ENCODE results near the gene PTN. TPM values are rescaled to one million over a fixed set of nuclear protein-coding genes. Genes with fewer than 3 reads are reported as not detected.

Gene PTN
- polyA plus RNA-seq, 2 donors = 88.2 to 97.1 TPM

DNA sequence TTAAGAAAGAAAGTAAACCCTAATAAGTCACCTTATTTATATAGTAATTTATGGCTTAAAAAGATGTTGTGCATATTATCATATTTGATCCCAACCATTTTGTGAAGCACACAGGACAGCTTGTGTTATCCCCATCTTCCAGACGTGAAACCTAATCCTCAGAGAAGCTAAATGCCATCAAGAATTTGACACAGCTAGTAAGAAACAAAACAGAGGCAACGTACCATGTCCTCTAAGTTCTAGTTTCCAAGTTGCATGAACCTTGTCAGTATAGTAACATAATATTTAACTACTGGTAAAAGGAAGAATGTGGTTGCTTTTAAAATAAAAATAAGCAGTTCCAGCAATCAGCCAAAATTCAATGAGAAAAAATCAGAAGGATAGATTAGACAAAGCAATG lies 41.5 kb downstream of the PTN start:
- no peaks in the 10 kb centered on the region for H3K4me1 ChIP-seq (ENCODE audit: control insufficient read depth in 2 of 2, insufficient read depth in 2 of 2, low read length in 1 of 2)
- H3K27me3 ChIP-seq (ENCODE audit: control insufficient read depth in 1 of 2, insufficient read depth in 2 of 2, low read length in 2 of 2) = no peaks in the 10 kb centered on the region
- H3K27ac ChIP-seq (ENCODE audit: low read depth in 2 of 2, low read length in 1 of 2) = no peak overlapping the region
- no peak overlapping the region for H3K4me3 ChIP-seq (ENCODE audit: low read depth in 1 of 2, low read length in 2 of 2)
- H3K9me3 ChIP-seq (ENCODE audit: control insufficient read depth in 2 of 2, insufficient read depth in 1 of 2, low read depth in 1 of 2, low read length in 1 of 2) = no peaks in the 10 kb centered on the region
- WGBS, 2 donors = 56 to 60% methylated on average over 2 of the region's 2 CpGs
- no peaks in the 10 kb centered on the region for H3K36me3 ChIP-seq (ENCODE audit: control insufficient read depth in 2 of 2, insufficient read depth in 2 of 2, low read length in 1 of 2)

GRCh38 chr7:137298464-137298794 lies 45.1 kb downstream of the PTN start:
- H3K27ac ChIP-seq (ENCODE audit: low read depth in 2 of 2, low read length in 1 of 2) = no peak overlapping the region
- 66 to 74% methylated on average over 1 of the region's 1 CpG for WGBS, 2 donors

DNA sequence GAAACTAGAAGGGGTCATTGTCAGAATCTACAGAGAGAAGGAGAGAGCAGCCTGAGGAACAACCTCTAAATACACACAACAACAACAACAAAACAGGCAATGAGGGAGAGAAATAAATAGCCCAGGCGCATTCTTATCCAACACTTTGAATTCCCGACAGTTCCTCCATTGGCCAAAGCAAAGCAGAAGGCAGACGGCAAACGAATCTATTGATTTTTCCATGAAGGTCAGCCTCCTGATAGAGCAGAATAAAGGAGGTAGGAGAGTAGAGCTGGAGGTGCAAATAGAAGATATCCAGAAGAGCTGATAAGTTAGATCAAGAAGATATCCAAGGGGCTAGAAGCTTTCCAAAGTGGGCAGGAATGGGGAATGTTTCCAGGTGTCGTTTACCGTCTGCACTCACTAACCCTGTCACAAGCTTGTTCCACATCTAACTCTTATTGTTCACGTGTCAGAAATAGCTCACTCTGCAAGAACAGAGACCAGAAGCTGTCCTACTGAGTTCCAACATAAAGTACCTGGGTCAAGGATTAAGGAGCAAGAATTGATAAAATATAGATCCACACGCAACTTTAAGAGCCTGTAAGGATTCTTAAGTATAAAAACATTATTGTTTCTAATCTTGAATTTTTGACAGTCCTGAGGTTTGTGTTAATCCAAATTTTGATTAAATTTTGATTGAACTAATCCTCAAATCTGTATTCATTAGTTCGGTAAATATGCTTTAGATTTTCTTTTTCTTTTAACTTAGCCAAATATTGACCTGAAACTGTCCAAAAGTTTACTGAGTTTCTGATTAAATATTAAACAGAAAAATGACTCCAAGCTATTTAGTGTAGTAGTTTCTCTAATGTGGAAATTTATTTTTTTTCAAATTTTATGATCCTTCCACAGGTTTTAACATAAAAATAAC lies 45.7 kb downstream of the PTN start:
- no peaks in the 10 kb centered on the region for H3K4me1 ChIP-seq (ENCODE audit: control insufficient read depth in 2 of 2, insufficient read depth in 2 of 2, low read length in 1 of 2)
- H3K27ac ChIP-seq (ENCODE audit: low read depth in 2 of 2, low read length in 1 of 2) = no peak overlapping the region
- H3K9me3 ChIP-seq (ENCODE audit: control insufficient read depth in 2 of 2, insufficient read depth in 1 of 2, low read depth in 1 of 2, low read length in 1 of 2) = no peaks in the 10 kb centered on the region
- no peaks in the 10 kb centered on the region for H3K36me3 ChIP-seq (ENCODE audit: control insufficient read depth in 2 of 2, insufficient read depth in 2 of 2, low read length in 1 of 2)
- no peak overlapping the region for H3K4me3 ChIP-seq (ENCODE audit: low read depth in 1 of 2, low read length in 2 of 2)
- H3K27me3 ChIP-seq (ENCODE audit: control insufficient read depth in 1 of 2, insufficient read depth in 2 of 2, low read length in 2 of 2) = no peaks in the 10 kb centered on the region
- WGBS, 2 donors = 62 to 77% methylated on average over 9 of the region's 9 CpGs

More at GRCh38 chr7:137298464-137298794, 45.1 kb downstream of the PTN start:
- no peak overlapping the region for H3K4me3 ChIP-seq (ENCODE audit: low read depth in 1 of 2, low read length in 2 of 2)
- no peaks in the 10 kb centered on the region for H3K9me3 ChIP-seq (ENCODE audit: control insufficient read depth in 2 of 2, insufficient read depth in 1 of 2, low read depth in 1 of 2, low read length in 1 of 2)
- H3K27me3 ChIP-seq (ENCODE audit: control insufficient read depth in 1 of 2, insufficient read depth in 2 of 2, low read length in 2 of 2) = no peaks in the 10 kb centered on the region
- H3K36me3 ChIP-seq (ENCODE audit: control insufficient read depth in 2 of 2, insufficient read depth in 2 of 2, low read length in 1 of 2) = no peaks in the 10 kb centered on the region
- H3K4me1 ChIP-seq (ENCODE audit: control insufficient read depth in 2 of 2, insufficient read depth in 2 of 2, low read length in 1 of 2) = no peaks in the 10 kb centered on the region

GRCh38 chr7:137296576-137296975 lies 47.0 kb downstream of the PTN start:
- H3K4me1 ChIP-seq (ENCODE audit: control insufficient read depth in 2 of 2, insufficient read depth in 2 of 2, low read length in 1 of 2) = no peaks in the 10 kb centered on the region
- 63 to 71% methylated on average over 2 of the region's 2 CpGs for WGBS, 2 donors

GRCh38 chr7:137295739-137296324 lies 47.7 kb downstream of the PTN start:
- WGBS, 2 donors = 63 to 79% methylated on average over 2 of the region's 2 CpGs
- H3K27ac ChIP-seq (ENCODE audit: low read depth in 2 of 2, low read length in 1 of 2) = no peak overlapping the region
- no peaks in the 10 kb centered on the region for H3K36me3 ChIP-seq (ENCODE audit: control insufficient read depth in 2 of 2, insufficient read depth in 2 of 2, low read length in 1 of 2)
- no peaks in the 10 kb centered on the region for H3K4me1 ChIP-seq (ENCODE audit: control insufficient read depth in 2 of 2, insufficient read depth in 2 of 2, low read length in 1 of 2)
- H3K9me3 ChIP-seq (ENCODE audit: control insufficient read depth in 2 of 2, insufficient read depth in 1 of 2, low read depth in 1 of 2, low read length in 1 of 2) = no peaks in the 10 kb centered on the region
- H3K27me3 ChIP-seq (ENCODE audit: control insufficient read depth in 1 of 2, insufficient read depth in 2 of 2, low read length in 2 of 2) = no peaks in the 10 kb centered on the region
- no peak overlapping the region for H3K4me3 ChIP-seq (ENCODE audit: low read depth in 1 of 2, low read length in 2 of 2)

More at GRCh38 chr7:137296576-137296975, 47.0 kb downstream of the PTN start:
- H3K27ac ChIP-seq (ENCODE audit: low read depth in 2 of 2, low read length in 1 of 2) = no peak overlapping the region
- no peaks in the 10 kb centered on the region for H3K36me3 ChIP-seq (ENCODE audit: control insufficient read depth in 2 of 2, insufficient read depth in 2 of 2, low read length in 1 of 2)
- no peak overlapping the region for H3K4me3 ChIP-seq (ENCODE audit: low read depth in 1 of 2, low read length in 2 of 2)
- no peaks in the 10 kb centered on the region for H3K9me3 ChIP-seq (ENCODE audit: control insufficient read depth in 2 of 2, insufficient read depth in 1 of 2, low read depth in 1 of 2, low read length in 1 of 2)
- H3K27me3 ChIP-seq (ENCODE audit: control insufficient read depth in 1 of 2, insufficient read depth in 2 of 2, low read length in 2 of 2) = no peaks in the 10 kb centered on the region

GRCh38 chr7:137289101-137289500 lies 54.4 kb downstream of the PTN start:
- Histone ChIP-seq H3K27me3 (ENCODE audit: control insufficient read depth in 1 of 2, insufficient read depth in 2 of 2, low read length in 2 of 2) (no peaks in the 10 kb centered on the region), H3K9me3 (ENCODE audit: control insufficient read depth in 2 of 2, insufficient read depth in 1 of 2, low read depth in 1 of 2, low read length in 1 of 2) (no peaks in the 10 kb centered on the region), H3K4me3 (ENCODE audit: low read depth in 1 of 2, low read length in 2 of 2) (no peak overlapping the region), H3K27ac (ENCODE audit: low read depth in 2 of 2, low read length in 1 of 2) (no peak overlapping the region), H3K4me1 (ENCODE audit: control insufficient read depth in 2 of 2, insufficient read depth in 2 of 2, low read length in 1 of 2) (no peaks in the 10 kb centered on the region), H3K36me3 (ENCODE audit: control insufficient read depth in 2 of 2, insufficient read depth in 2 of 2, low read length in 1 of 2) (no peaks in the 10 kb centered on the region)
- WGBS, 2 donors = 84 to 86% methylated on average over 4 of the region's 4 CpGs

DNA sequence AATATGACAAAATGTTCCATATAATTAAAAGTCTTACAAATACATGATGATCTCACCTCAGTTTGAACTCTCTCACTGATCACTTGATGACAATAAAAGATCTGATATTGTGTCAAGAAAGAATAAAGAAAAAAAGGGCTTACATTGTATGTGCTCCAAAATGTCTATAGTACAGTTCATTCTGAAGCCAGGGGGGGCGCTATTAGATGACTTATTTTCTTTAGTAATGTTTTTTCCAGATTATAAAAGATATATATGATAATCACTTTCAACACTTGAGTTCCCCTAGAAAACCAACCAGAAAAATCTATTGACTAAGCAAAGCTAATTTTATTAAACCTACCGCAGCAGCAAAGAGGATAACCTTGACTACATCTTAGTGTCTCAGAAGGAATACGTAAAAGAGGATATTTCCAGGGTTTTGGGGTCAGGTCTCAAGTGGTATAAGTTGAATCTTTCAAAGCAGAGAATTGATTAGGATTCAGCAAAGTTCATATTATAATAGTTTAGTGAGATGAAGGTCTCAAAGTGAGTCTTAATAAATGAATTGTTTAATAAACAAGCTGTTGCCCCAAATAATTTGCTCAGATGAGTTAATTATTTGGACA lies 55.8 kb downstream of the PTN start:
- Histone ChIP-seq H3K4me1 (ENCODE audit: control insufficient read depth in 2 of 2, insufficient read depth in 2 of 2, low read length in 1 of 2) (no peaks in the 10 kb centered on the region), H3K9me3 (ENCODE audit: control insufficient read depth in 2 of 2, insufficient read depth in 1 of 2, low read depth in 1 of 2, low read length in 1 of 2) (no peaks in the 10 kb centered on the region), H3K27me3 (ENCODE audit: control insufficient read depth in 1 of 2, insufficient read depth in 2 of 2, low read length in 2 of 2) (no peaks in the 10 kb centered on the region), H3K36me3 (ENCODE audit: control insufficient read depth in 2 of 2, insufficient read depth in 2 of 2, low read length in 1 of 2) (no peaks in the 10 kb centered on the region), H3K27ac (ENCODE audit: low read depth in 2 of 2, low read length in 1 of 2) (no peak overlapping the region), H3K4me3 (ENCODE audit: low read depth in 1 of 2, low read length in 2 of 2) (no peak overlapping the region)
- 78 to 85% methylated on average over 3 of the region's 3 CpGs for WGBS, 2 donors

GRCh38 chr7:137283153-137283552 lies 60.4 kb downstream of the PTN start:
- H3K36me3 ChIP-seq (ENCODE audit: control insufficient read depth in 2 of 2, insufficient read depth in 2 of 2, low read length in 1 of 2) = no peaks in the 10 kb centered on the region
- 88 to 93% methylated on average over 6 of the region's 6 CpGs for WGBS, 2 donors
- no peak overlapping the region for H3K27ac ChIP-seq (ENCODE audit: low read depth in 2 of 2, low read length in 1 of 2)
- H3K4me3 ChIP-seq (ENCODE audit: low read depth in 1 of 2, low read length in 2 of 2) = no peak overlapping the region
- H3K9me3 ChIP-seq (ENCODE audit: control insufficient read depth in 2 of 2, insufficient read depth in 1 of 2, low read depth in 1 of 2, low read length in 1 of 2) = no peaks in the 10 kb centered on the region
- no peaks in the 10 kb centered on the region for H3K27me3 ChIP-seq (ENCODE audit: control insufficient read depth in 1 of 2, insufficient read depth in 2 of 2, low read length in 2 of 2)
- H3K4me1 ChIP-seq (ENCODE audit: control insufficient read depth in 2 of 2, insufficient read depth in 2 of 2, low read length in 1 of 2) = no peaks in the 10 kb centered on the region

DNA sequence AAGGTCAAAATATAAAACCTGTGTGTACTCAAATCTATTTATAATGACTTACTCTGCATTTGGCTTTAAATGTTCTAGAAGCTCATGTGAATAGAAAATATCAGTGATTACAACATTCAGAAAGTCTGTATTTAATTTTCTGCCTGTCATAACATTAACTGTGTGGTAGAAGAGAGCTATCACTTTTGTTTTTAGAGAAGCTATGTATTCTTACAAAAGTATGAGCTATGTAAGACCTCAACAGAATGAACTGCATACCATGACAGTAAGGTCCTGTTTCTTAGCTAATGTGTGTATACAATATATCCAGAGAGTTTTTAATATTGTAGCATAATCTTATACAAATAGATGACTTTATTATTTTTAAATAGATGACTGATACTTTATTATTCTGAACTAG lies 61.5 kb downstream of the PTN start:
- Histone ChIP-seq H3K27me3 (ENCODE audit: control insufficient read depth in 1 of 2, insufficient read depth in 2 of 2, low read length in 2 of 2) (no peaks in the 10 kb centered on the region), H3K36me3 (ENCODE audit: control insufficient read depth in 2 of 2, insufficient read depth in 2 of 2, low read length in 1 of 2) (no peaks in the 10 kb centered on the region), H3K27ac (ENCODE audit: low read depth in 2 of 2, low read length in 1 of 2) (no peak overlapping the region), H3K4me3 (ENCODE audit: low read depth in 1 of 2, low read length in 2 of 2) (no peak overlapping the region), H3K9me3 (ENCODE audit: control insufficient read depth in 2 of 2, insufficient read depth in 1 of 2, low read depth in 1 of 2, low read length in 1 of 2) (no peaks in the 10 kb centered on the region), H3K4me1 (ENCODE audit: control insufficient read depth in 2 of 2, insufficient read depth in 2 of 2, low read length in 1 of 2) (no peaks in the 10 kb centered on the region)
